Activated naive CD4-positive, alpha-beta T cell treated with anti-CD3 and anti-CD28 coated beads for 36 hours (primary cell): ENCODE data around the gene EFCAB9. TPM values are rescaled to one million over a fixed set of nuclear protein-coding genes. Genes with fewer than 3 reads are reported as not detected.
"Not testable (repeated sequence)": the region's sequence is repeated elsewhere in the genome, so short reads cannot be mapped to it uniquely, and the experiment has no call there.

Experiments used
- CTCF ChIA-PET: fragments of 350-600 bp; sonication (Branson Sonifier 250); formaldehyde crosslinking; loops from one replicate; lab custom pipeline; 2021; ENCODE audit warnings: antibody characterized with exemption; lab: Charles Lee
- DNase-seq: peaks from one replicate; pipeline ENCODE4 v3.0.0-alpha.2; 2020
- H3K27ac Mint-ChIP-seq: one replicate; pipeline ENCODE4 v1.8.0; 2021; ENCODE audit warnings: mild to moderate bottlenecking, mixed read lengths
- H3K27me3 Mint-ChIP-seq: one replicate; pipeline ENCODE4 v1.8.0; 2021; ENCODE audit warnings: low read depth, mixed read lengths
- H3K36me3 Mint-ChIP-seq: one replicate; pipeline ENCODE4 v1.8.0; 2021; ENCODE audit warnings: low read depth, mixed read lengths
- H3K4me1 Mint-ChIP-seq: one replicate; pipeline ENCODE4 v1.8.0; 2021; ENCODE audit warnings: low read depth, mixed read lengths
- H3K4me3 Mint-ChIP-seq: one replicate; pipeline ENCODE4 v1.8.0; 2021; ENCODE audit warnings: mild to moderate bottlenecking, moderate library complexity, mixed read lengths
- H3K9me3 Mint-ChIP-seq: one replicate; pipeline ENCODE4 v1.8.0; 2021; ENCODE audit warnings: mixed read lengths
- intact Hi-C: fragments of 100-400 bp; cut with micrococcal nuclease; formaldehyde crosslinking; loops from one replicate; pipeline ENCODE4 v1.15.1; 2023
- total RNA-seq, 2 experiments: library from RNA; stranded (reverse); gene quantifications; one replicate each; pipeline ENCODE4 v1.2.3, GENCODE V29; 2021

EFCAB9 gene
- total RNA-seq = not detected

GRCh38 chr5:172193872-172194271, at the start of gene EFCAB9:
TSS of gene EFCAB9 (plus strand) at chr5:172194172. CDS start at chr5:172194173, 1 bp downstream.
- CTCF ChIA-PET = interaction anchor here (0.7 to 1.3 kb wide), 3 partner anchors 88 to 130 kb away, joined by 3 read pairs; no protein-coding TSS in a partner anchor

GRCh38 chr5:172144291-172144815, 49.6 kb upstream of the EFCAB9 start:
- H3K27ac Mint-ChIP-seq = peak overlapping the region; percentile 48
- H3K36me3 Mint-ChIP-seq = peaks cover 4% of the 10 kb centered on the region
- CTCF ChIA-PET = interaction anchor here (1.0 kb wide), 1 partner anchor 24 kb away, joined by 4 read pairs; no protein-coding TSS in a partner anchor
- no peaks in the 10 kb centered on the region for H3K27me3 Mint-ChIP-seq
- intact Hi-C loops = no loop called here
- H3K4me3 Mint-ChIP-seq = no peak overlapping the region
- DNase-seq = no peak
- no peaks in the 10 kb centered on the region for H3K9me3 Mint-ChIP-seq
- peaks cover 84% of the 10 kb centered on the region for H3K4me1 Mint-ChIP-seq

More at GRCh38 chr5:172193872-172194271, at the start of gene EFCAB9:
- DNase-seq = no peak
- H3K4me3 Mint-ChIP-seq = no peak within 1 kb of the TSS
- no peaks in the 10 kb centered on the region for H3K4me1 Mint-ChIP-seq
- intact Hi-C loops = loop anchor here (10.0 kb wide), 1 partner anchor 501 kb away; no protein-coding TSS in a partner anchor
- no peaks in the 10 kb centered on the region for H3K9me3 Mint-ChIP-seq
- H3K36me3 Mint-ChIP-seq = no peaks in the 10 kb centered on the region
- H3K27me3 Mint-ChIP-seq = peaks cover 3% of the 10 kb centered on the region
- H3K27ac Mint-ChIP-seq = no peak within 1 kb of the TSS

GRCh38 chr5:172144931-172145869, 48.8 kb upstream of the EFCAB9 start:
- no peaks in the 10 kb centered on the region for H3K27me3 Mint-ChIP-seq
- intact Hi-C loops = no loop called here
- CTCF ChIA-PET = interaction anchor here (0.6 to 1.0 kb wide), 2 partner anchors 11 to 23 kb away, joined by 4 to 5 read pairs; no protein-coding TSS in a partner anchor

DNA sequence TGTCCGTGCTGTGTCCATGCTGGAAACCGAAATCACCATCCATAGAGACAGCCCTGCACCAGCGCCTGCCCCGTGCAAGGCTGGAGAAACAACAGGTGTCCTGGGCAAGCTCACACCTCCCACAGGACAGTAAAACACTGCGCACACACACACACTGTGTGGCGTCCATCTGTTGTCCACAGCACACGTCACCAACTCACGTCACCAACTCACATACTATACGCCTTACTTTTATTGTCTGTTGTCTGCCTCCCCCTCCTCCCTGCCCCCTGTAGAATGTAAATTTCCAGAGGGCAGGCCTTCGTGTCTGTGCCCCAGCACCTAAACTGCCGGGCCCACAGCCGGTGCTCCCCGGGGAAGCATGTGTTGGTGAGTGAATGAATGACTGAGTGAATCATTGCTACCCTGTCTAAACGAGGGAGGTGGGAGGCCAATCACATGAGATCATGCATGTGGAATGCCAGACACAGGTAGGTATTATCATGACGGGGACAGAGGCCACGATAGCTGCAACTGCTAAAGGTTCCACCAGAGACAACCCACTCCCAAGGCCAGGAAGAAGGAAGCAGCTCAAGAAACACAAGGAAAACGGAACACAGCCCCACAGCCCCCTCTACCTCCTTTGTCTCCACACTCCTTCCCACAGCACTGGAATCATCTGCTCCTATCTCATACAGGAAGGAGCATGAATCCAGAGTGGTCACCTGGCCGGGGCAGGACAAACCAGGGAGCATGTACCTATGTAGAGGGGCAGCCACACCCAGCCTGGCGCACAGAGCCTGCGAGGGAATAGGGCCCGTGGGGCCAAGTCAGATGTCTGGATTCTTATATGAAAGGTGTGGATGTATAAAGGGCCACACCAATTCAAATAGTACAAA, 47.9 kb upstream of the EFCAB9 start:
- no peak for DNase-seq
- Mint-ChIP-seq H3K4me3 (no peak overlapping the region), H3K36me3 (peaks cover 10% of the 10 kb centered on the region), H3K9me3 (no peaks in the 10 kb centered on the region), H3K4me1 (peaks cover 84% of the 10 kb centered on the region), H3K27me3 (no peaks in the 10 kb centered on the region), H3K27ac (peak overlapping the region; percentile 73)
- intact Hi-C loops = no loop called here
- CTCF ChIA-PET = interaction anchor here (0.6 kb wide), 1 partner anchor 10 kb away, joined by 5 read pairs; no protein-coding TSS in a partner anchor

More at GRCh38 chr5:172144931-172145869, 48.8 kb upstream of the EFCAB9 start:
- Mint-ChIP-seq H3K4me3 (no peak overlapping the region), H3K27ac (no peak overlapping the region), H3K36me3 (peaks cover 6% of the 10 kb centered on the region), H3K9me3 (no peaks in the 10 kb centered on the region), H3K4me1 (peaks cover 82% of the 10 kb centered on the region)
- DNase-seq = no peak

DNA sequence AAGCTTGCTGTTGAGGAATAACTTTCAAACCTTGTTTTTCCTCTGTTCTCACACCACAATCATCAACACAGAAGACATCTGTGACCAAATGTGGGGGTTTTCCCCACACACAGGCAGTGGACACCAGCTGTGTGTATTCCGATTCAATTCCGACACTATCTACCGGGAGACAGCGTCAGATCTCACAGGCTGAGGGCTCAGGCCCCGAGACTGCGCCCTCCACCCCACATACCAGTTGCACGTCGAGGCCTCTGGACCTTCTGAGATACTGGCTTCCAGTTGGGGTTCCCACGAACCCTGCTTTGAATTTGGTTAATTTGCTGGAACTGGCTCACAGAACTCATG, 47.3 kb upstream of the EFCAB9 start:
- Mint-ChIP-seq H3K4me3 (no peak overlapping the region), H3K36me3 (peaks cover 13% of the 10 kb centered on the region), H3K27me3 (no peaks in the 10 kb centered on the region), H3K27ac (peak overlapping the region; percentile 74), H3K9me3 (no peaks in the 10 kb centered on the region), H3K4me1 (peaks cover 86% of the 10 kb centered on the region)
- DNase-seq = no peak
- CTCF ChIA-PET = no interaction called here
- intact Hi-C loops = no loop called here

- Mint-ChIP-seq H3K4me3 (no peak overlapping the region), H3K4me1 (peaks cover 84% of the 10 kb centered on the region), H3K27ac (peak overlapping the region; percentile 74), H3K27me3 (no peaks in the 10 kb centered on the region), H3K36me3 (peaks cover 18% of the 10 kb centered on the region), H3K9me3 (no peaks in the 10 kb centered on the region)
- intact Hi-C loops = no loop called here
- CTCF ChIA-PET = no interaction called here
- DNase-seq = no peak
Observed at GRCh38 chr5:172147857-172148256, 46.1 kb upstream of the EFCAB9 start.

DNA sequence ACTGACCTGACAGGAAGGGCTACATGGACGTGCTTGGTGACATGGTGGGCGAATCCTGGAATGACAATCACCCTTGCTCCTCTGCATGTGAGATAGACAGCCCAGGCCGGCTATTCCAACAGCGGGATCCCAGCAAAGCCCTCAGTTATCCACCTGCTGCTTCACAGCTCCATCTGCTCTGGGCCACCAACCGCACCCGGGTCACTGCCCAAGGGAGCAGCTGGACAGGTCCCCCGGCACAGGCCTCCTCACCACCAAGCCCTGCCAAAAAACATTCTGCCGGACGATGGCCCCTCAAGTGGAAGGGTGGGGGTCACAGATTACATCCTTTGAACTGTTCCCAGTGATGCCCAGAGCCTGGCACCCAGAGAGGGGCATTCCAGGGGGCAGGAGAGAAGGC, 45.6 kb upstream of the EFCAB9 start:
- H3K27ac Mint-ChIP-seq = no peak overlapping the region
- DNase-seq = no peak
- H3K4me1 Mint-ChIP-seq = peaks cover 81% of the 10 kb centered on the region
- H3K4me3 Mint-ChIP-seq = no peak overlapping the region
- CTCF ChIA-PET = no interaction called here
- no peaks in the 10 kb centered on the region for H3K9me3 Mint-ChIP-seq
- intact Hi-C loops = no loop called here
- H3K27me3 Mint-ChIP-seq = no peaks in the 10 kb centered on the region
- H3K36me3 Mint-ChIP-seq = peaks cover 18% of the 10 kb centered on the region

DNA sequence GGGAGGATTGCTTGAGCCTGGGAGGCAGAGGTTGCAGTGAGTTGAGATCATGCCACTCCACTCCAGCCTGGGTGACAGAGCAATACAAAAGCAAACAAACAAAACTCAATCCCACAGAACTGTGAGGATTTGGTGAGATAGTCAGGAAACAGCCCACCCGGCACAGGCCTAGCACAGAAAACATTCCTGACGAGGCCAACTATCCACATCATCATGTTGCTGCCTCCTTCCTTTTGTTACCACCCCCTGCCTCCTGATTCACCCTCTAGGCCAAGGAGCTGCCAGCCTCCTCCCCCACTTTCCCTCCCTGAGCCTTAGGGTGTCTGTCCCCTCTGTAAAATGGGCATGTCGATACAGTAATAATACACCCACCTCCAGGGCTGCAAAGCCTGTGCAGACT, 44.9 kb upstream of the EFCAB9 start:
- Mint-ChIP-seq H3K4me3 (no peak overlapping the region), H3K4me1 (peaks cover 81% of the 10 kb centered on the region), H3K9me3 (no peaks in the 10 kb centered on the region), H3K27ac (peak overlapping the region; percentile 54), H3K36me3 (peaks cover 21% of the 10 kb centered on the region), H3K27me3 (no peaks in the 10 kb centered on the region)
- CTCF ChIA-PET = interaction anchor here (0.7 kb wide), 1 partner anchor 727 kb away, joined by 3 read pairs; no protein-coding TSS in a partner anchor
- DNase-seq = no peak
- intact Hi-C loops = no loop called here

DNA sequence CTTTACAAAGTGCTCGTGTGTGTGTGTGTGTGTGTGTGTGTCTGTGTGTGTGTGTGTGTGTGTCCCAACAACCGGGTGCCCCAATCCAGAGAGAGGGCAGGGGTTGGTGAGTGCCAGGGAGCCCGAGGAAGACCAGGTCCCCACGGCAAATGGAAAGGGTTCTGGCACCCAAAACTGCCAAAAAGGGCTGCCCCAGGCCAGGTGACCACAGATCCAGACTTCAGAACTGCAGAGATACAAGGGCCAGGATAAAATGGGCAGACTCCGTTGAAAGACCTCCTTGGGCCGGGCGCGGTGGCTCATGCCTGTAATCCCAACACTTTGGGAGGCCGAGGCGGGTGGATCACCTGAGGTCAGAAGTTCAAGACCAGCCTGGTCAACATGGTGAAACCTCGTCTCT, 44.5 kb upstream of the EFCAB9 start:
- H3K4me3 Mint-ChIP-seq, DNase-seq, intact Hi-C loops, H3K27me3 Mint-ChIP-seq, H3K27ac Mint-ChIP-seq, H3K9me3 Mint-ChIP-seq: not testable (repeated sequence)
- Mint-ChIP-seq H3K4me1 (peaks cover 81% of the 10 kb centered on the region), H3K36me3 (peaks cover 24% of the 10 kb centered on the region)
- CTCF ChIA-PET = interaction anchor here (0.7 kb wide), 1 partner anchor 727 kb away, joined by 3 read pairs; no protein-coding TSS in a partner anchor

GRCh38 chr5:172150514-172151425, 43.2 kb upstream of the EFCAB9 start:
- intact Hi-C loops = loop anchor here (1.0 kb wide), 4 partner anchors 17 to 39 kb away; partner anchors contain the start of gene STK10
- Mint-ChIP-seq H3K36me3 (peaks cover 29% of the 10 kb centered on the region), H3K4me1 (peaks cover 77% of the 10 kb centered on the region), H3K9me3 (no peaks in the 10 kb centered on the region), H3K27me3 (no peaks in the 10 kb centered on the region), H3K27ac (peak overlapping the region; percentile 91), H3K4me3 (peak overlapping the region; percentile 64)
- CTCF ChIA-PET = interaction anchor here (0.8 to 1.1 kb wide), 4 partner anchors 11 to 126 kb away, joined by 3 to 4 read pairs (median 4); no protein-coding TSS in a partner anchor
- peak; percentile 38 for DNase-seq
